ENCODE data around the gene LIMS3.
"Not testable (repeated sequence)": the region's sequence is repeated elsewhere in the genome, so short reads cannot be mapped to it uniquely, and the experiment has no call there.

LIMS3 gene

GRCh38 chr2:109927803-109928202 is 29.3 kb downstream of the LIMS3 start:
- not testable (repeated sequence) for DNase-seq

GRCh38 chr2:109929222-109929621 is 30.7 kb downstream of the LIMS3 start:
- DNase-seq: not testable (repeated sequence)

GRCh38 chr2:109936534-109936933 is 38.0 kb downstream of the LIMS3 start:
- DNase-seq: not testable (repeated sequence)

DNA sequence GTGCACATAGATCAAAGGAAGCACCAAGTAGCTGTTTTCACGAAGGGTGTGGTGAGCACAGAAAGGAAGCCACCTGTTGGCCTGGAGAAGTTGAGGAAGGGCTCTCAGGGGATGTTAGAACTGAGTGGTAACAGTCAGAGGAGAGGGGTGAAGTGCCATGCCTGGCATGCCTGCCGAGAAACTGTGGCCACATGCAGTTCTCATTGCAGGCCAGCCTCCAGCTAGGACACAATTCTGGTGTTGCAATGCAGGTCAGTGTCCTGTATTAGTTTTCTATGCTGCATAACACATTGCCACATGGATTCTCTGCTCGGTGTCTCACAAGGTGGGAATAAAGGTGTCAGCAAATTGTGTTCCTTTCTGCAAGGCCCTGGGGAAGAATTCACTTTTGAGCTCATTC is 46.9 kb downstream of the LIMS3 start:
- DNase-seq: not testable (repeated sequence)

DNA sequence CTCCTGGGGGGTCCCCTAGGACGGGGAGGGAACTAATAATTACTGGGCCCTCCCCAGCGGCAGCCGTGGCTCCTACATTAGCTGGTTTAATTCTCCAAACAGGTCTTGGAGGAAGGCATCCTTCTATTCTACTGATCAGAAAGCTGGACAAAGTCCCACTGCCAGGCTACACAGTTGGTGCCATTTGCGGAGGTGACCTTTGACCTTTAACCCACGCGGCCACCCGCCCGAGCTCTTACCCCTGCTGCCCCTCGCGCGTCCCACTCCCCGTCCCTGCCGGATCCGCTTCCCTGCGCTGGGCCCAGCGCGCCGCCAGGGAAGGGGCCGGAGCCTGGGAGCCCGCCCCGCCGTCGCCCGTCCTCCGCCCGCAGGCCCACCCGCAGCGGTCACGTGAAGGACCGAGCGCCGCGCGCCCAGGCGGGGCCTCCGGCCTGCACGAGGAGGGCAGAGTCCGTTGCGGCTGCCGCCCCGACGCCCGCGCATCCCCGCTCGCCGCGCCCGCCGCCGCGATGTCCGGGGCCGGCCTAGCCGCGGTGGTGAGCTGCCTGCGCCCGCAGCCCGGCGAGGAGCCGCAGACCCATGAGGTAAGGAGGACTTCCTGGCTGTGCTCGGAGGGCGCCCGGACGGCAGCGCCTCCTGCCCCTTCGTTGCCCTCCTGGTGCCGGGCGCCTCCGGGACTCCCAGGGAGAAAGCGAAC is 48.9 kb downstream of the LIMS3 start:
- not testable (repeated sequence) for DNase-seq

DNA sequence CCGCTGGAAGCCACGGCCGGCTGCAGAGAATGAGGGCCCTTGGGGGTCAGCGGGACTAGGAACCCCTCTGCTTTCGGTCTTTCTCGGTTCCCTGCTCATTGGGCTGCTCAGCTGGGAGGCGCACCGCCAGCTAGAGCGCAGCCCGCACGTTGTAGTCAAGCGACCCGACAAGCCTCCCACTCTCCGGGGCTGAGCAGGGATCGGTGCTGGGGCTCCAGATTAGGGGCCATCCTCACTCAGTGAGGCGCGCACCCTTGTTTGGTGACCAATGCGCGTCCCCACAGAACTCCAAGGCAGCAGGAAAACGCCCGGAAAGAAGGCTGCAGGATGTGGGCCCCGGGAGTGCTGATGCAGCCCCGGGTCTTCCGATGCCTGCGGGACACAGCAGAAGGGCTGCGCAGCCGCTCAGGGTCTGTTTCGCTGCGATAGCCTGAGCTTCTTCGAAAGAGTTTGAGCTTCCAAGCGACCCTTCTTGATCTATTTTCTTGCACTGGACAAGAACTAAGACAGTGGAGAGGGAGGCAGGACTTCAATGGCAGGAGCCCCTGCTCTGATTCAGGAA is 49.6 kb downstream of the LIMS3 start:
- DNase-seq: not testable (repeated sequence)

DNA sequence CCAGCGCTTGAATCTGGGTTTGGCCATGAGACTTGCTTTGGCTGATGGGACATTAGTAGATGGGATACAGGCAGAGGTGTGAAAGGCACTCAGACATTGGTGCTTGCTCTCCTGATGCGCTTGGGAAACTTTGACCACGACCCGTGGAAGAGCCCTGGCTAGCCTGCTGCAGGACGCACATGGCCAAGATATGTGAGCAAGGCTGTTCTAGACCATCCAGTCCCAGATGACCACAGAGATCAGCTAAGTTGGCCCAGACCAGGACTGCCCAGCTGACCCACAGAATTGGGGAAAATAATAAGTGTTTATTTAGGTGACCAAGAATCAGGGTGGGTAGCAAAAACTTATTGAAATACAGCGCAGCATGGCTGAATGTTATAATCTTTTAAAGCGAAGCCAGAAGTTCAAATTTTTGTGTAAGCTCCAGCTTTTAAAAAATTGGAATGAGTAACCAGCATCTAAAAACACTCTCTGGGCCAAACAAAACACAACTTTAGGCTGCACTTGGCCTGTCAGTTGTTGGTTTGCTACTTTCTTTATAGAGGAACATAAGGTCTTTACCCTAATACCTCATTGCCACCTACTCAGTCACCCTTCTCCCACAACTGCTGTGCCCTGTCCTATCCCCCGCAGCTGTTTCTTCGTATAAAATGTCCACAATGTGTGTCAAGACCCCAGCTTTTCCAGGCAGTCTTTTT is 51.8 kb downstream of the LIMS3 start:
- not testable (repeated sequence) for DNase-seq

DNA sequence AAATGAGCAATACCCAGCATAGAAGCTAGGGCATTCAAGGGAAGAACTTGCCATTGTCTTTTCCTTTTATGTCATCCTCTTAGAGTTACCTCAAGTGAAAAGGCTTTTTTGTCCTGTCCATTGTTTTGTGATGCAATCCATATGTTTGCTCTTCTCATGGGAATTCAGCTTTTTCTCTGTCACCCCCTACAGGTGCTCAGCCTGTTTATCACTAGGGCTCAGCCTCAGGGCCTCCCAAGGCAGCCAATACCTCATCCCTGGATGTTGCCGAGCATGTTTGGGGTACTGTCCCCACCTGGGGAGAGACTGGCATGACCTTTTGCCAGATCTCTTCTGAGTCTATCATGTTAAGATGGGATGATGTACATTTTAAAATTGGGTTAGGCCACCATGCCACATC is 65.5 kb downstream of the LIMS3 start:
- DNase-seq: not testable (repeated sequence)

DNA sequence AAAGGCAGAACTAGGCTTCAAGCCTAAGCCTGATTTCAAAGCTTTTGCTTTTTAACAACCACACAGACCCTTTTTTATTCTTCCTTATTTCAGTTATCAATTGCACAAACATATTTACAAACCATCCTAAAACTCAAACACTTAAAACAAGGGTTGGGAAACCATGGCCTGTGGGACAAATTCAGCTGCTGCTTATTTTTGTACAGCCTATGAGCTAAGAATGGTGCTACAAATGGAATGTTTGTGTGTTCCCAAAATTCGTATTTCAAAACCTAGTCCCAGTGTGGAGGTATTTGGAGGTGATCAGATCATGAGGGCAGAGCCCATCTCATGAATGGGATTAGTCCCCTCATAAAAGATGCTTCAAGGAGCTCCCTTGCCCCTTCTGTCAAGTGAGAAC is 67.0 kb downstream of the LIMS3 start:
- not testable (repeated sequence) for DNase-seq

DNA sequence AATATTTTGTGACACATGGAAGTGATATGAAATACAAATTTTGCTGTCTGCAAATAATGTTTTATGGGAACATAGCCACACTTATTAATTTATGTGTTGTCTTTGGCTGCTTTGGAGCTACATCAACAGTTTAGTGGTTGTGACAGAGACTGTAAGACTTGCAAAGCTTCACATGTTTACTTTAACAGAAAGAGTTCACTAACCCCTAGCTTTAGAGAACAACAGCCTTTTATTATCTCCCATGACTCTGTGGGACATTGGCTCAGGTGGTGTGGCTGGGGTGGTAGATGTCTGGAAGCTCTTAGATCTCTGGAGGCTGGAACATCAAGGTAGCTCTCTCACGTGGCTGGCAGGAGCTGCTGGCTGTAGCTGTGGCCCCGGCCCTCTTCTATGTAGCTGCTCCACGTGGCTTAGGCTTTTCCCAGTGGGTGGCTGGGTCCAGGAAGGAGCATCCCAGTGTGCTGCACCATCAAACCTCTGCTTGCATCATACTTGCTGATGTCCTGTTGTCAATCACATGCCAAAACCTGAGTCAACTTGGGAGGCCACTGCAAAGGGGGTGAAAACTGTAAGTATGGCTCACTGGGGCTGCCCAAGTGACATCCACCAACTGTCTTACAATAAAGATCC is 67.7 kb downstream of the LIMS3 start:
- not testable (repeated sequence) for DNase-seq

GRCh38 chr2:109966858-109967257 is 68.4 kb downstream of the LIMS3 start:
- not testable (repeated sequence) for DNase-seq

DNA sequence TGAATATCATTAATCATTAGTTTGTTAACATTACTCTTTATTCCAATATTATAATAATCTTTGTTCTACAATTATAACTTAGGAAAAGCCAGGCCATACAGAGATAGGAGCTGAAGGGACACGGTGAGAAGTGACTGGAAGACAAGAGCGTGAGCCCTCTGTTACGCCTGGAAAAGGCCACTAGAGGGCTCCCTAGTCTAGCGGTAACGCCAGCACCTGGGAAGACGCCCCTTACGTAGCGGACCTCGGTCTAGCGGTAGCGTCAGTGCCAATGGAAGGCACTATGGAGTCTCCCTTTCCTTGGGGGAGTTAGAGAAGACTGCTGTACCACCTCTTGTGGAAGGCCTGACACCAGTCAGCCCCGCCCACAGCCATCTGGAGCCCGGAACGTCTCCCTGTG is 71.4 kb downstream of the LIMS3 start:
- not testable (repeated sequence) for DNase-seq

DNA sequence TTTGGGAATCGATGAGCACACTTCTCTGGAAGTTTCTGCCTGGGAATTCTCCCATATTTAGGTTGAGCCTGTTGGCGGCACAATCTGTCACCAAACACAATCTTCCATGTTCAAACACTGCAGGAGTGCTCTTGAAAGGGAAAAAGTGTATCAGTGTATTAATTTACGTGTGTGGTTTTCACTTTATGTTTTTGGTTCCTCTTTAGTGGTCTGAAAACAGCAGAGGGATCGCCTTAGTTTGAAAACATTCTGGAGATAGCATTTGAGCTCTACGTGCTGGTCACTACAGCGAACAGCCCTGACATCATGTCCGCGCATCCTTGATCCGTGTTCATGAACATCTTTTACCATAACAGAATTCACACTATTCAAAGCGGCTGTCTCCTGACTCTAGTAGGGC is 73.2 kb downstream of the LIMS3 start:
- not testable (repeated sequence) for DNase-seq
